HG03342 (cell line): ENCODE measurements around the gene IL1RAPL2.

Source experiments
- ATAC-seq: cut with Tn5 transposase; IDR thresholded peaks from one replicate; pipeline ENCODE4 v1.9.1; 2021; ENCODE audit warnings: mild to moderate bottlenecking, moderate library complexity; ENCODE audit not compliant: unreplicated experiment

The IL1RAPL2 gene

GRCh38 chrX:105260291-105261043 is 694.5 kb downstream of the IL1RAPL2 start:
- no peak for ATAC-seq

GRCh38 chrX:105263171-105263570 is 697.2 kb downstream of the IL1RAPL2 start:
- ATAC-seq, result no peak

- no peak for ATAC-seq
Observed at GRCh38 chrX:105263801-105264200, 697.8 kb downstream of the IL1RAPL2 start.

GRCh38 chrX:105265093-105265492 is 699.1 kb downstream of the IL1RAPL2 start:
- ATAC-seq, result no peak

- ATAC-seq, result no peak
Observed at GRCh38 chrX:105266456-105266855, 700.5 kb downstream of the IL1RAPL2 start.

GRCh38 chrX:105267167-105267566 is 701.2 kb downstream of the IL1RAPL2 start:
- no peak for ATAC-seq

GRCh38 chrX:105269386-105269785 is 703.4 kb downstream of the IL1RAPL2 start:
- no peak for ATAC-seq

GRCh38 chrX:105273326-105273725 is 707.3 kb downstream of the IL1RAPL2 start:
- no peak for ATAC-seq

GRCh38 chrX:105274091-105274490 is 708.1 kb downstream of the IL1RAPL2 start:
- no peak for ATAC-seq

GRCh38 chrX:105277132-105277531 is 711.1 kb downstream of the IL1RAPL2 start:
- ATAC-seq, result no peak

GRCh38 chrX:105282077-105282476 is 716.1 kb downstream of the IL1RAPL2 start:
- ATAC-seq, result no peak

GRCh38 chrX:105297041-105297440 is 731.0 kb downstream of the IL1RAPL2 start:
- no peak for ATAC-seq

- no peak for ATAC-seq
Observed at GRCh38 chrX:105299286-105299685, 733.3 kb downstream of the IL1RAPL2 start.

GRCh38 chrX:105302246-105302645 is 736.2 kb downstream of the IL1RAPL2 start:
- no peak for ATAC-seq

GRCh38 chrX:105307762-105308161 is 741.8 kb downstream of the IL1RAPL2 start:
- no peak for ATAC-seq

GRCh38 chrX:105313596-105313995 is 747.6 kb downstream of the IL1RAPL2 start:
- ATAC-seq, result no peak

GRCh38 chrX:105314458-105314857 is 748.5 kb downstream of the IL1RAPL2 start:
- no peak for ATAC-seq

GRCh38 chrX:105315248-105315647 is 749.2 kb downstream of the IL1RAPL2 start:
- no peak for ATAC-seq

GRCh38 chrX:105317117-105317516 is 751.1 kb downstream of the IL1RAPL2 start:
- no peak for ATAC-seq

- ATAC-seq, result no peak
Observed at GRCh38 chrX:105323928-105324327, 757.9 kb downstream of the IL1RAPL2 start.

- no peak for ATAC-seq
Observed at GRCh38 chrX:105328773-105329172, 762.8 kb downstream of the IL1RAPL2 start.

GRCh38 chrX:105331244-105331643 is 765.2 kb downstream of the IL1RAPL2 start:
- no peak for ATAC-seq

- no peak for ATAC-seq
Observed at GRCh38 chrX:105347373-105347772, 781.4 kb downstream of the IL1RAPL2 start.
